ENCODE data around the gene CHIT1. TPM values are rescaled to one million over a fixed set of nuclear protein-coding genes. Genes with fewer than 3 reads are reported as not detected.

CHIT1 gene
- polyA plus RNA-seq, 1 of the 3 experiments (the other 2 are of a cell fraction), result not detected

- Histone ChIP-seq H3K9ac (no peak overlapping the region), H3K9me3 (no peaks in the 10 kb centered on the region), H3K36me3 (replicated peaks in 1 of 2; ENCODE audit: control insufficient read depth in 1 of 2, insufficient read depth in 2 of 2, low read length in 1 of 2) (no peaks in the 10 kb centered on the region), H3K4me2 (no peak overlapping the region), H3K79me2 (ENCODE audit: insufficient read depth) (no peaks in the 10 kb centered on the region), H3K4me3 (ENCODE audit: low read depth in 2 of 2, low read length in 1 of 2) (no peak overlapping the region), H3K9me2 (no peaks in the 10 kb centered on the region), H2AFZ (ENCODE audit: low read depth) (no peak overlapping the region), H3K4me1 (ENCODE audit: control insufficient read depth in 1 of 2, insufficient read depth in 2 of 2, low read depth in 1 of 2, low read length in 1 of 2) (peaks cover 0 to 31% of the 10 kb centered on the region in 2 experiments; a peak in 2 of 4 replicates), H3F3A (replicated peaks; ENCODE audit: insufficient read depth) (no peaks in the 10 kb centered on the region), H3K27ac (ENCODE audit: low read depth in 2 of 2, low read length in 1 of 2) (no peak overlapping the region), H4K20me1 (ENCODE audit: insufficient read depth) (no peaks in the 10 kb centered on the region), H3K27me3 (ENCODE audit: insufficient read depth) (no peaks in the 10 kb centered on the region)
- no peak for TF ChIP-seq RXRA (IDR thresholded peaks at IDR 0.05; ENCODE audit: borderline replicate concordance, low read depth)
- no peak for TF ChIP-seq YY1 (IDR thresholded peaks at IDR 0.05; ENCODE audit: low read depth)
- no peak for TF ChIP-seq FOXM1 (IDR thresholded peaks at IDR 0.05; ENCODE audit: low read depth)
- TF ChIP-seq EP300 (IDR thresholded peaks at IDR 0.05; ENCODE audit: borderline replicate concordance in 1 of 2, low read depth in 1 of 2, low read length in 1 of 2), result no peak
- TF ChIP-seq RFX5 (IDR thresholded peaks at IDR 0.05; ENCODE audit: low read length), result no peak
- no peak for TF ChIP-seq RCOR1 (IDR thresholded peaks at IDR 0.05; ENCODE audit: low read length)
- TF ChIP-seq GABPA (IDR thresholded peaks at IDR 0.05; ENCODE audit: low read depth), result no peak
- TF ChIP-seq MXI1 (IDR thresholded peaks at IDR 0.05; ENCODE audit: low read depth, low read length), result no peak
- no peak for TF ChIP-seq ELF1 (IDR thresholded peaks at IDR 0.05)
- no peak for TF ChIP-seq NFIC (IDR thresholded peaks at IDR 0.05; ENCODE audit: borderline replicate concordance)
- no peak for TF ChIP-seq SIN3A (IDR thresholded peaks at IDR 0.05; ENCODE audit: borderline replicate concordance, low read depth, low read length)
- TF ChIP-seq FOSL2 (IDR thresholded peaks at IDR 0.05; ENCODE audit: borderline replicate concordance, low read depth), result no peak
- no peak for TF ChIP-seq TAF1 (IDR thresholded peaks at IDR 0.05; ENCODE audit: borderline replicate concordance, low read depth, low read length)
- no peak for TF ChIP-seq POLR2AphosphoS5 (IDR thresholded peaks at IDR 0.05; ENCODE audit: low read depth, low read length)
- TF ChIP-seq, protein P1, sequence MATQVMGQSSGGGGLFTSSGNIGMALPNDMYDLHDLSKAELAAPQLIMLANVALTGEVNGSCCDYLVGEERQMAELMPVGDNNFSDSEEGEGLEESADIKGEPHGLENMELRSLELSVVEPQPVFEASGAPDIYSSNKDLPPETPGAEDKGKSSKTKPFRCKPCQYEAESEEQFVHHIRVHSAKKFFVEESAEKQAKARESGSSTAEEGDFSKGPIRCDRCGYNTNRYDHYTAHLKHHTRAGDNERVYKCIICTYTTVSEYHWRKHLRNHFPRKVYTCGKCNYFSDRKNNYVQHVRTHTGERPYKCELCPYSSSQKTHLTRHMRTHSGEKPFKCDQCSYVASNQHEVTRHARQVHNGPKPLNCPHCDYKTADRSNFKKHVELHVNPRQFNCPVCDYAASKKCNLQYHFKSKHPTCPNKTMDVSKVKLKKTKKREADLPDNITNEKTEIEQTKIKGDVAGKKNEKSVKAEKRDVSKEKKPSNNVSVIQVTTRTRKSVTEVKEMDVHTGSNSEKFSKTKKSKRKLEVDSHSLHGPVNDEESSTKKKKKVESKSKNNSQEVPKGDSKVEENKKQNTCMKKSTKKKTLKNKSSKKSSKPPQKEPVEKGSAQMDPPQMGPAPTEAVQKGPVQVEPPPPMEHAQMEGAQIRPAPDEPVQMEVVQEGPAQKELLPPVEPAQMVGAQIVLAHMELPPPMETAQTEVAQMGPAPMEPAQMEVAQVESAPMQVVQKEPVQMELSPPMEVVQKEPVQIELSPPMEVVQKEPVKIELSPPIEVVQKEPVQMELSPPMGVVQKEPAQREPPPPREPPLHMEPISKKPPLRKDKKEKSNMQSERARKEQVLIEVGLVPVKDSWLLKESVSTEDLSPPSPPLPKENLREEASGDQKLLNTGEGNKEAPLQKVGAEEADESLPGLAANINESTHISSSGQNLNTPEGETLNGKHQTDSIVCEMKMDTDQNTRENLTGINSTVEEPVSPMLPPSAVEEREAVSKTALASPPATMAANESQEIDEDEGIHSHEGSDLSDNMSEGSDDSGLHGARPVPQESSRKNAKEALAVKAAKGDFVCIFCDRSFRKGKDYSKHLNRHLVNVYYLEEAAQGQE (IDR thresholded peaks at IDR 0.05; ENCODE audit: low read depth, low read length), result no peak
- no peak for TF ChIP-seq SMC3 (IDR thresholded peaks at IDR 0.05; ENCODE audit: low read depth, low read length)
- no peak for TF ChIP-seq RAD21 (IDR thresholded peaks at IDR 0.05; ENCODE audit: low read length)
- no peak for TF ChIP-seq MEF2A (IDR thresholded peaks at IDR 0.05; ENCODE audit: borderline replicate concordance, low read depth)
- TF ChIP-seq GATA2 (CRISPR knock-in tag; IDR thresholded peaks at IDR 0.05), result no peak
- no peak for TF ChIP-seq NRF1 (IDR thresholded peaks at IDR 0.05; ENCODE audit: low read depth, low read length)
- no peak for DNase-seq
- POLR2A ChIA-PET, result no interaction called here
- WGBS (ENCODE audit: low lambda C conversion rate), result 82% methylated on average over 9 of the region's 12 CpGs
- CTCF ChIA-PET, result interaction anchor here (1.0 to 31.2 kb wide), 8 partner anchors 11 to 234 kb away, joined by 4 to 817 read pairs (median 20); partner anchors contain the start of genes BTG2 and FMOD
These were observed 44.6 kb upstream of the CHIT1 start for GRCh38 chr1:203273869-203274602.
